IPS-20b (cell line): ENCODE results near the gene ZNF682.
"Not testable (repeated sequence)": the region's sequence is repeated elsewhere in the genome, so short reads cannot be mapped to it uniquely, and the experiment has no call there.

Experiments
- H3K27ac ChIP-seq: one replicate; pipeline ENCODE4 v1.5.1; 2013; ENCODE audit warnings: low read length
- H3K27me3 ChIP-seq: 2 replicates; pipeline ENCODE4 v1.6.1; 2013; ENCODE audit warnings: mild to moderate bottlenecking, low read length, inconsistent platforms; ENCODE audit not compliant: insufficient read depth
- H3K36me3 ChIP-seq: 2 replicates; pipeline ENCODE4 v1.6.1; 2013; ENCODE audit warnings: low read depth, mild to moderate bottlenecking, inconsistent platforms, low read length, moderate library complexity; ENCODE audit not compliant: insufficient read depth
- H3K4me1 ChIP-seq: 2 replicates; pipeline ENCODE4 v1.6.1; 2013; ENCODE audit warnings: mild to moderate bottlenecking, control low read depth, inconsistent platforms, low read length, moderate library complexity; ENCODE audit not compliant: insufficient read depth
- H3K4me3 ChIP-seq: 2 replicates; pipeline ENCODE4 v1.5.1; 2013; ENCODE audit warnings: mild to moderate bottlenecking, low read length, inconsistent platforms
- H3K9ac ChIP-seq: 2 replicates; pipeline ENCODE4 v1.6.1; 2013; ENCODE audit warnings: low read depth, mild to moderate bottlenecking, inconsistent platforms, low read length, moderate library complexity
- H3K9me3 ChIP-seq: 2 replicates; pipeline ENCODE4 v1.6.1; 2013; ENCODE audit warnings: mild to moderate bottlenecking, low read depth, low read length, inconsistent platforms; ENCODE audit not compliant: insufficient read depth

Gene ZNF682

DNA sequence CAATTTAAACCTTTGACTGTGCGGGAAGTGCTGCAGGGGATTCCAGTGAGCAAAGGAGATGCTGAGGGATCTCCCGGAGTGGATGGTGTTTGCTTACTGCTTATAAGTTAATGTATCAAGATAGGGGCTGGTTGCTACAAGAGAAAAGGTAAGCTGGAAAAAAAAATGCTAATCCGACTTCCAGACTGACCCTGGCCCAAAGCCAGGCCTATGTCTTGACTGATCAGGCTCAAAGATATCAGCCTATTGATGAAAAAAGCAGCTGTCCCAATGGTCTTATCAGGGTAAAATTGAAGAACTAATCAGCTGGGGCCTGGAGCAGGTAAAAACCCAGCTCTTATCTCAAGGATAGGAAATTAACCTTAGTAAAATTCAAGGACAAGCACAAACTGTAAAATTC is 27.6 kb upstream of the ZNF682 start:
- no peaks in the 10 kb centered on the region for H3K27me3 ChIP-seq
- no peaks in the 10 kb centered on the region for H3K36me3 ChIP-seq
- no peak overlapping the region for H3K4me3 ChIP-seq
- no peak overlapping the region for H3K9ac ChIP-seq
- no peak overlapping the region for H3K27ac ChIP-seq
- peaks cover 24% of the 10 kb centered on the region; the same call in 1 of the 2 replicates for H3K4me1 ChIP-seq
- no peaks in the 10 kb centered on the region for H3K9me3 ChIP-seq

DNA sequence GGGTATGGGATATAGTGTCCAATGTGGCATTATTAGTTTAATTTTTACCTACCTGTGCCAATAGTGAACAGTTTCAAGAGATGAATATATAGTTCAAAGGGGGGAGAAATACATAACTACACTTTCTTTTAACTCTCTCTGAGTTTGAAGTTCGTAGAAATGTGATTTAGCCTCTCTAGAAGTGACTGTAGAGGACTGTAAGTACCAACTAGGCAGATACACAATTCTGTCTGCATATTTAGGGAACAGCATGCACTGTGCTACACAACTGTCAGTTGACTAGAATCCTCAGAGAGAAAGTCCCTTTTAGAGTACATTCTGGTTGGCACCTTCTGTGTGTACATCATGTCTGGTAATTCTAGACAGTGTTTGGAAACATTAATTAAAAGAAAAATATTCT is 21.0 kb upstream of the ZNF682 start:
- Histone ChIP-seq H3K27me3 (no peaks in the 10 kb centered on the region), H3K27ac (no peak overlapping the region), H3K9me3 (no peaks in the 10 kb centered on the region), H3K4me3 (no peak overlapping the region), H3K36me3 (no peaks in the 10 kb centered on the region), H3K9ac (no peak overlapping the region), H3K4me1 (no peaks in the 10 kb centered on the region)

DNA sequence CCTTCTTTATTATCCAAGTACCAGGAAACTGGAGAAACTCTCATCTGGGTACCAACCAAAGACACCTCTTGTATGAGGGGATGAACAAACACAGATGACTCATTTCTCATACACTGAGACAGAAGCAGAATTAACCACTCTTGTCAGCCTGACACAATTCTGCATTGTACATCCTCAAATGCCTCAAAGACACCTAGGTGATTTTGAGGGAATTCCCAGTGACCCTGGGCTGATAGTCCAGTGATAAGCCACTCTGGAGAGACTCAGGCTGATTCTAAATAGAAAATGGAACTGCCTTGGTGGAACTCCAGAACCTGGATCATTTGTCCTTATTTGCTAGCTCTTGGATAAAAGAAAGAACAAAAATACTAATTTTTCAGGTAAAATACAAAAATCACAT is 19.4 kb upstream of the ZNF682 start:
- not testable (repeated sequence) for H3K4me1 ChIP-seq, H3K9ac ChIP-seq, H3K27me3 ChIP-seq, H3K9me3 ChIP-seq, H3K36me3 ChIP-seq, H3K27ac ChIP-seq, H3K4me3 ChIP-seq

- Histone ChIP-seq H3K9me3 (no peaks in the 10 kb centered on the region), H3K4me3 (peak overlapping the region; percentile 91), H3K4me1 (peaks cover 4% of the 10 kb centered on the region; the same call in 1 of the 2 replicates), H3K27ac (peak overlapping the region; percentile 51), H3K36me3 (no peaks in the 10 kb centered on the region), H3K9ac (peak overlapping the region; percentile 81; the same call in 1 of the 2 replicates), H3K27me3 (no peaks in the 10 kb centered on the region)
Observed at GRCh38 chr19:20051841-20052768, 12.8 kb upstream of the ZNF682 start.

DNA sequence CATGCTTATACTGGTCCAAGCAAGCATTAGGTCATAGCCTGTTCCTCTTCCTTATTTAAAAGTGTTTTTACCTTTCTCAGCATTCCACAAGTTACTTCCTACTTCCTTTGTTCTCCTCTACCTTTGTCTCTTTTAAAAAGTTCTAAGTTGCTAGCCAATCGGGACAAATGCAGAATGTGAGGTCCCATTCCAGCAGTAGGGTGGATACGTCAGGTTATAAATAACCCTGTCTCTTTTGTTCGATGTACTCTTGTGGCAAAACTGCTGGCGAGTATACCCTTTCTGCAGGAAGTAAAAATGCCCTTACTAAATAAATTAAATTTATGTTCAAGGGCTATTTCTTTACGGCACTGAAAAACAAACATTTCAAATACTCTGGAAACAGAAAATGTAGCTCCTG is 6.4 kb upstream of the ZNF682 start:
- H3K9me3 ChIP-seq, H3K4me1 ChIP-seq, H3K4me3 ChIP-seq, H3K27ac ChIP-seq, H3K9ac ChIP-seq, H3K27me3 ChIP-seq, H3K36me3 ChIP-seq: not testable (repeated sequence)

GRCh38 chr19:20044663-20045062 is 5.4 kb upstream of the ZNF682 start:
- no peak overlapping the region for H3K9ac ChIP-seq
- no peak overlapping the region for H3K4me3 ChIP-seq
- H3K4me1 ChIP-seq: peaks cover 4% of the 10 kb centered on the region
- no peaks in the 10 kb centered on the region; the same call in 1 of the 2 replicates for H3K9me3 ChIP-seq
- no peaks in the 10 kb centered on the region for H3K27me3 ChIP-seq
- H3K27ac ChIP-seq: no peak overlapping the region
- no peaks in the 10 kb centered on the region for H3K36me3 ChIP-seq

DNA sequence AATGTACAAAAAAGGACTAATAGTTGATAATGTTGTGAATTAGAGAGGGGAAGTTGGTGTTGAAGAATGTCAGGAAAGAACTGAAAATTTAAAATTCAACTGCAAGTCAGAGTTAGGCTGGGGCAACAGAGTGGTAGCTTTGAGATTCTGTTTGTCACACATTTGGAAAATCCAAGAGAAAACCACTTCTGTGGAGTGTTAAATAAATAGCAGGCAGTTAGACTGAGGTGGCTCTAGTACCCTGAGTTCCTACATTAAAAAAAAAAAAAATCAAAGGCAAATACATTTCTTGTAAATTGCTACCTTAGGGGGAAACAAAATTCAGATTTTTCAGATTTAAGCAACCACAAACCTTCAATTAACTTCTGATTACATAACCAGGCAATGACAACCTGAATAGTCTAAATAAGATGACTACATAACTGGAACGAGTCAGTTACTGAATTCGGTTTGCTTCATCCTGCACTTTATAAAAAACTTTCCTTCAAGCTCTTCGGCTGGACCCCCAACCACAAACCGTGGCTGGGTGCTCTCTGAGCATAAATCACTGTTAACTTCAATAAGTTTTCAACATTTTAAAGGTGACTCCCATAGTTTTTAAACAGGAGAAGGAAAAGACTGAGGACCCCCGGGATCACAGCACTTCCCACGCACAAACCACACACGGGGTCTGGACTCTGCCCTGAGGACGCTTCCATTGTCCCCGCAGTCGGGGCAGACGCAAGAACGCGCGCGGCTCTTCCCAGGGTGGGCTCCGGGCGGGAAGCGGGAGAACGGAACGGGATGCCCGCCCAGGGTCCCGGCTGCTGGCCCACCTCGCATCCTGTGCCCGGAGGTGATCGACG is 725 bp downstream of the ZNF682 start:
- H3K36me3 ChIP-seq: no peaks in the 10 kb centered on the region
- H3K27ac ChIP-seq: no peak overlapping the region
- no peaks in the 10 kb centered on the region for H3K27me3 ChIP-seq
- H3K9ac ChIP-seq: peak overlapping the region; percentile 94
- peak overlapping the region; percentile 99 for H3K4me3 ChIP-seq
- no peaks in the 10 kb centered on the region; the same call in 1 of the 2 replicates for H3K9me3 ChIP-seq
- peaks cover 6% of the 10 kb centered on the region; the same call in 1 of the 2 replicates for H3K4me1 ChIP-seq

DNA sequence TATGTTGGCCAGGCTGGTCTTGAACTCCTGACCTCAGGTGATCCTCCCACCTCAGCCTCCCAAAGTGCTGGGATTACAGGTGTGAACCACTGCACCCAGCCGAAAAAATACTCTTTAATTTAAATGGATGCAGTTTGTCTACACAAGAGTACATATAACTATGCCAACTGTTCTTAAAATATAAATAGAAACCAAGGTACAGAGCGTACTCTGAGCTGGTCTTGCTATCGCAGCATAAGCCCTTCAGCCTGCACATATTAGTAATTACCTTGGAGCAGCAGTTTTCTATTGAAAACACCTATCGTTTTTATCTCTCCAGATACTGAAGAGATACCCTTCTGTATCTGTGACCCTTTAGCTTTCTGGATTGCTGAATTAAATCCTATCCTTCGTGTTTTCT is 3.4 kb downstream of the ZNF682 start:
- H3K4me3 ChIP-seq: no peak overlapping the region
- no peak overlapping the region for H3K27ac ChIP-seq
- H3K27me3 ChIP-seq: no peaks in the 10 kb centered on the region
- H3K9ac ChIP-seq: no peak overlapping the region
- H3K9me3 ChIP-seq: no peaks in the 10 kb centered on the region; the same call in 1 of the 2 replicates
- peaks cover 6% of the 10 kb centered on the region; the same call in 1 of the 2 replicates for H3K4me1 ChIP-seq
- H3K36me3 ChIP-seq: peaks cover 17% of the 10 kb centered on the region

DNA sequence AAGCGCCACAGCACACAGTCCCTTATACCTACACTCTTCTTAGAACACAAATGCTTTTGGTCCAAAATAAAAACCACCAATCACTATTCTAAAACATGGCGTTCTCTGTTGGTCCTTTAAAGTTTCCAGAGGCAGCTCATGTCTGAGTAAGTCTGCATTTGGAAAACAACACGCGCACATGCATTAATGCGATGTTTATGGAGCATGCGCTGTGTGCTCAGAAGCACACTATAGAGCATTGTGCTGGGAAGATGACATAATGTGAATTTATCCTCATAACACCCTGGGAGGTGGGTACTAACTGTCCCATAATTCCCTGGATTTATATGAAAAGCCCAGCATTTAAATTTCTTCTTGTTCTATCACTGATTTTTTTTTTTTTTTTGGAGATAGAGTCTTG is 10.7 kb downstream of the ZNF682 start:
- H3K27ac ChIP-seq: no peak overlapping the region
- H3K4me3 ChIP-seq: no peak overlapping the region
- H3K9me3 ChIP-seq: no peaks in the 10 kb centered on the region
- peaks cover 49% of the 10 kb centered on the region for H3K36me3 ChIP-seq
- no peaks in the 10 kb centered on the region for H3K27me3 ChIP-seq
- H3K4me1 ChIP-seq: no peaks in the 10 kb centered on the region
- H3K9ac ChIP-seq: no peak overlapping the region

- Histone ChIP-seq H3K9me3 (peaks cover 85% of the 10 kb centered on the region), H3K27me3 (no peaks in the 10 kb centered on the region), H3K27ac (no peak overlapping the region), H3K36me3 (peaks cover 55% of the 10 kb centered on the region), H3K4me1 (no peaks in the 10 kb centered on the region), H3K4me3 (no peak overlapping the region), H3K9ac (no peak overlapping the region)
Observed at GRCh38 chr19:20005741-20006140, 33.6 kb downstream of the ZNF682 start.

DNA sequence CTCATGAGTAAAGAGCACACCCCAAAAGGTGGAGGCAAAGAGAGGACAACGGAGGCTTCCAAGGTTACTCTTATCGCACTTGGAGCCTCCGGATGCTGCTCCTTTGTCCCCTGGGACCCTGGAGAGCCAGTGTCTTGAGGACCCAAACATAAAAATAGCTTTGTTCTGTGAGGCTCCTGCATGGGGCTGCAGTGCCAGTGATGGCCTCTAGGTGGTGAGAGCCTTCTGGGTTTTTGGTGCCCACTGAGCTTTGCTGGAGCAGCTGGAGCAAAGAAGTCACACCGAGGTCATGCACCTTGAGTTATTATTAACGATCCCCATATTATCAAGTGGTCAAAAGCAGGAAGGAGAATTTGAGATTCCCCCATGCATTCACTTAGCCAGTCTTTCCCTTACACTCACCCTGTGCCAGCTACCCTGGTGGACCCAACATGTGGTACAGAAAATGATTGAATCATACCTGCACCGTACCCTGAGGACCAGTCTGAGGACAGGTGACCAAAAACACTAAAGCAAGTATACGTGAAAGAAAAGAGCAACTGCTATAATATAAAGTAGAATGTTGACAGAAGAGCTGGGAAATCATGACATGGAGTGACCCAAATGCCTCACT is 41.5 kb downstream of the ZNF682 start:
- H3K9ac ChIP-seq: no peak overlapping the region
- H3K4me3 ChIP-seq: no peak overlapping the region
- peaks cover 4% of the 10 kb centered on the region; the same call in 1 of the 2 replicates for H3K36me3 ChIP-seq
- peaks cover 35% of the 10 kb centered on the region for H3K9me3 ChIP-seq
- H3K4me1 ChIP-seq: no peaks in the 10 kb centered on the region
- no peak overlapping the region for H3K27ac ChIP-seq
- no peaks in the 10 kb centered on the region for H3K27me3 ChIP-seq
